GM18505 (cell line): ENCODE data around the gene STX2.
A peak's percentile ranks its signal among the peaks of the same experiment; 100 is the strongest.

Experiments
- ATAC-seq: cut with Tn5 transposase; IDR thresholded peaks from one replicate; pipeline ENCODE4 v1.9.1; 2021; ENCODE audit not compliant: unreplicated experiment
- POLR2A ChIP-seq: IDR thresholded peaks from 4 replicates; pipeline ENCODE4 v1.6.1; 2011; ENCODE audit warnings: borderline replicate concordance; ENCODE audit not compliant: insufficient read depth, insufficient read length; ENCODE audit errors: extremely low read depth

Gene STX2

GRCh38 chr12:130831876-130832405 lies 7.1 kb downstream of the STX2 start:
- no peak for TF ChIP-seq POLR2A
- no peak for ATAC-seq

GRCh38 chr12:130831246-130831645 lies 7.8 kb downstream of the STX2 start:
- no peak for ATAC-seq
- no peak for TF ChIP-seq POLR2A

GRCh38 chr12:130830246-130830551 lies 8.9 kb downstream of the STX2 start:
- no peak for TF ChIP-seq POLR2A
- no peak for ATAC-seq

GRCh38 chr12:130829391-130830245 lies 9.4 kb downstream of the STX2 start:
- ATAC-seq: no peak
- TF ChIP-seq POLR2A: no peak

- TF ChIP-seq POLR2A: no peak
- ATAC-seq: no peak
These were observed 10.2 kb downstream of the STX2 start for GRCh38 chr12:130828895-130829294.

GRCh38 chr12:130827432-130827831 lies 11.6 kb downstream of the STX2 start:
- no peak for ATAC-seq
- TF ChIP-seq POLR2A: no peak

- ATAC-seq: no peak
- TF ChIP-seq POLR2A: no peak
These were observed 12.8 kb downstream of the STX2 start for GRCh38 chr12:130826151-130826801.

- no peak for ATAC-seq
- TF ChIP-seq POLR2A: no peak
These were observed 13.3 kb downstream of the STX2 start for GRCh38 chr12:130825771-130826150.

- no peak for TF ChIP-seq POLR2A
These were observed 19.4 kb downstream of the STX2 start for GRCh38 chr12:130819681-130820080.

GRCh38 chr12:130818635-130819576 lies 20.1 kb downstream of the STX2 start:
- TF ChIP-seq POLR2A: no peak
- ATAC-seq: peak; percentile 86

More at GRCh38 chr12:130819681-130820080, 19.4 kb downstream of the STX2 start:
- no peak for ATAC-seq

GRCh38 chr12:130818272-130818634 lies 20.8 kb downstream of the STX2 start:
- ATAC-seq: peak; percentile 4

GRCh38 chr12:130817804-130818203 lies 21.2 kb downstream of the STX2 start:
- TF ChIP-seq POLR2A: no peak
- ATAC-seq: no peak

More at GRCh38 chr12:130818272-130818634, 20.8 kb downstream of the STX2 start:
- TF ChIP-seq POLR2A: no peak

- ATAC-seq: no peak
- no peak for TF ChIP-seq POLR2A
These were observed 23.0 kb downstream of the STX2 start for GRCh38 chr12:130816097-130816496.

GRCh38 chr12:130815028-130815741 lies 23.9 kb downstream of the STX2 start:
- no peak for TF ChIP-seq POLR2A
- ATAC-seq: no peak
